GM12891 (cell line): Measurements from ENCODE around the gene ACYP2.

Experiments used
- PAX5 ChIP-seq: IDR thresholded peaks from 2 replicates; pipeline ENCODE4 v1.6.1; 2011; ENCODE audit warnings: low read length, moderate library complexity, mild to moderate bottlenecking; ENCODE audit not compliant: insufficient read depth, severe bottlenecking
- POLR2A ChIP-seq: IDR thresholded peaks from 2 replicates; pipeline ENCODE4 v1.6.1; 2011; ENCODE audit warnings: low read depth, low read length, control low read depth
- POLR2AphosphoS5 ChIP-seq: IDR thresholded peaks from 2 replicates; pipeline ENCODE4 v1.6.1; 2011; ENCODE audit warnings: low read depth, low read length, control low read depth

DNA sequence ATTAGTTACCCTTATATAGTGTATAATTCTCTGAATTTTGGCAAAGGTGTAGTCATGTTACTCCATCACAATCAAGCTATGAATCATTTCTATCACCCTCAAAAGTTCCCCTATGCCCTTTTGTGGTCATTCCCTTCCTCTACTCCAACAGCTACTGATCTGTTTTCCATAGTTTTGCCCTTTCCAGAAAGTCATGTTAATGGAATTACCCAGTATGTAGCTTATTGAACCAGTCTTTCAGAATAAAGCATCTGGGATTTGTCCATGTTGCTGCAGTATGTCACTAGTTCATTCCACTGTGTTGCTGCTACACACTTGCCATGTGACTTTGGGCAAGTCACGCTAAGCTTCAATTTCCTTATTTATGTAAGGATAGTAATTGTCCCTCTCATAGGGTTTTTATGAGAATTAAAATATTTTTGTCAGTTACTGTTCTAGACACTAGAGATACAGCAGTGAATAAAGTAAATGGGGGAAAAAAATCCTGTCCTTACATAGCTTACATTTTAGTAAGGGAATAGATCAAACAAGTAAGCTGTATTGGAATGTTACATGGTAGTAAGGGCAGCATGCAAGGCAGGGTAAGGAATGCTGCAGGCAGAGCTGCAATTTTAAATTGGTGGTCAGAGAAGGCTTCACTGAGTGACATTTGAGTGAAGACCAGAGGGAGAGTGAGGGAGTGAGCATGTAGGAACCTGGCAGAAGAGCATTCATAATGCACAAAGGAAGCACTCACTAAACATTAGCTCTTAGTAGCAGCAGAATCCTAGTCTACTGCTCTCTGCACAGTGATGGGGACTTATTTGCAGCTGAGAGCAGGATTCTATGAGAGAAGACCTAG lies 220.9 kb downstream of the ACYP2 start:
- TF ChIP-seq POLR2AphosphoS5 = no peak
- no peak for TF ChIP-seq POLR2A
- no peak for TF ChIP-seq PAX5
